ENCODE data around the gene ZNF577. TPM values are rescaled to one million over a fixed set of nuclear protein-coding genes. Genes with fewer than 3 reads are reported as not detected.

ZNF577 gene
- total and polyA plus RNA-seq, 12 donors, result 6.2 to 54.6 (median 17.4) TPM

DNA sequence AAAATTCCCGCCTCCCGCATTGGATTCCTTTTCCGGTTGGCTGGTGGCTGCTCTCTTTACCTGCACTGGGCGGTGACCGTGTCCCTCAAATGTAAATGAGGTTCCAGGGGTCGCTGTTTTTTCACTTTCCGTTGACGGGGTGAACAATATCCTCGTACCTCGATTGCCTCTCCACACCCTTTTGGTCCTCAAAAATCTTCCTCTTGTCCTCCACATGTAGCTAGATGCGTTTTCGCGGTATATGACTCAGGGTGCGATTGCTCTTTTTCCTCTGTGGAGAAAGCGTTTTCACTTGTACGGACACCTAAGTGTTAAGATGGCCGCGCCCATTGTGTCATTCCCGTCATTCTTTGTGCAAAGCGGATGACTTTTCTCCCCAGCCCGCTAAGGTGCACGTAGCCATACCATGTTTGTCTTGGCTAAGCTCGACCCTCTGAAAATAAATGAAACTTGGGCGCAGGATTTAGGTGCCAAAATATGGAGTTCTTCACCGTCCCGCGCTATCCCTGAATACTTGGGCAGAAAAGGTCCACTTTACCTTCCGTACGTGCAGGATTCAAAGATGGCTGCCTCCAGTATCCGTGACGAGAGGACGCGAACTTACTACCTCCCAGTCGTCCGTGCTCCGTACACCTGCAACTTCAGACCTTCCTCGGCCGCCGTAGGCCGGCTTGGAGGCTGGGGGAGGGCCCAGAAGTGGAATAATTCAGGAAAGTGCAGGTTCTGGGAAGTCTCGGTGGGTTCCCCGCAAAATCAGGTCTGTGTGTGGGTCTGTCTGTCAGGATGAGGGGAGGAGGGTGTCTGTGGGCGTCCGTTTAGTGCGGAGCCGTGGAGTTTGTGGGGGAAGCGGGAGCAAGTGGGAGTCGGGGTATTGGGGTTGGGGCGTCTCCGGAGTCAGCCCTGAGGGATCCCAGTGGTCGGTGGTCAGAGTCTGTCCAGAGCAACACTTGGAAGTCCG lies 39.3 kb upstream of the ZNF577 start, which contains the start of gene ZNF613:
TSS of gene ZNF613 (plus strand) at position 689 of the 958 bp plus-strand sequence. CDS start 8,749 bp downstream, outside the sequence.
- peak; percentile 90 to 95 (median 92) for DNase-seq
- TF ChIP-seq, protein P1, sequence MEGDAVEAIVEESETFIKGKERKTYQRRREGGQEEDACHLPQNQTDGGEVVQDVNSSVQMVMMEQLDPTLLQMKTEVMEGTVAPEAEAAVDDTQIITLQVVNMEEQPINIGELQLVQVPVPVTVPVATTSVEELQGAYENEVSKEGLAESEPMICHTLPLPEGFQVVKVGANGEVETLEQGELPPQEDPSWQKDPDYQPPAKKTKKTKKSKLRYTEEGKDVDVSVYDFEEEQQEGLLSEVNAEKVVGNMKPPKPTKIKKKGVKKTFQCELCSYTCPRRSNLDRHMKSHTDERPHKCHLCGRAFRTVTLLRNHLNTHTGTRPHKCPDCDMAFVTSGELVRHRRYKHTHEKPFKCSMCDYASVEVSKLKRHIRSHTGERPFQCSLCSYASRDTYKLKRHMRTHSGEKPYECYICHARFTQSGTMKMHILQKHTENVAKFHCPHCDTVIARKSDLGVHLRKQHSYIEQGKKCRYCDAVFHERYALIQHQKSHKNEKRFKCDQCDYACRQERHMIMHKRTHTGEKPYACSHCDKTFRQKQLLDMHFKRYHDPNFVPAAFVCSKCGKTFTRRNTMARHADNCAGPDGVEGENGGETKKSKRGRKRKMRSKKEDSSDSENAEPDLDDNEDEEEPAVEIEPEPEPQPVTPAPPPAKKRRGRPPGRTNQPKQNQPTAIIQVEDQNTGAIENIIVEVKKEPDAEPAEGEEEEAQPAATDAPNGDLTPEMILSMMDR (IDR thresholded peaks at IDR 0.05), result peak in 3 of 6 experiments; percentile 3 to 28 (median 27)
- TF ChIP-seq POLR2A (IDR thresholded peaks at IDR 0.05), result peak in 1 of 2 donors; percentile 31
- no peaks in the 10 kb centered on the region for H3K27me3 ChIP-seq
- intact Hi-C loops (cut with DNase I), result no loop called here
- H3K36me3 ChIP-seq (replicated peaks in 1 of 2), result peaks cover 0 to 18% of the 10 kb centered on the region in 2 donors
- peaks cover 6 to 7% of the 10 kb centered on the region in 2 donors for H3K4me1 ChIP-seq (replicated peaks in 1 of 2)
- H3K4me3 ChIP-seq, result peak within 1 kb of the TSS; percentile 51 to 96 (median 61)
- peak within 1 kb of the TSS in 4 of 5 donors; percentile 78 to 93 (median 86) for H3K27ac ChIP-seq
- 0% methylated on average over 32 to 52 of the region's 52 CpGs for WGBS, 4 donors
- peaks cover 0 to 19% (median 0%) of the 10 kb centered on the region in 3 donors for H3K9me3 ChIP-seq (replicated peaks in 1 of 3)

DNA sequence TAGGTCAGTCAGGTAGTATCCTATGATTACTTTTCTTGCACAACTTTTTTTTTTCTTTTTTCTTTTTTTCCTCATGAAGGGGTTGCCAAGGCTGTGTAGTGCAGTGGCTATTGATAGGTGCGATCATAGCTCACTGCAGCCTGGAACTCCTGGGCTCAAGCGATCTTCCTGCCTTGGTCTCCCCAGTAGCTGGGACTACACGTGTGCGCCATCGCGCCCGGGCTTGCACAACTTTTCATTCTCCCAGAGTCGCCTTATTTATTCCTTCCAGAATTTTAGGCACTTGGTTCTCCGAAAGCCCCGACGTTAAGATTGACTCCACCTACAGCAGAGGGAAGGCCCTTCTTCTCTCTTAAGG lies 38.7 kb upstream of the ZNF577 start:
- WGBS, 4 donors, result 17 to 22% (median 19%) methylated on average over 11 of the region's 11 CpGs
- intact Hi-C loops (cut with DNase I), result no loop called here
- H3K36me3 ChIP-seq (replicated peaks in 1 of 2), result peaks cover 0 to 14% of the 10 kb centered on the region in 2 donors
- peaks cover 6 to 7% of the 10 kb centered on the region in 2 donors for H3K4me1 ChIP-seq (replicated peaks in 1 of 2)
- no peak for DNase-seq
- peak overlapping the region in 2 of 4 donors; percentile 51 to 96 for H3K4me3 ChIP-seq
- peak overlapping the region in 4 of 5 donors; percentile 78 to 93 (median 86) for H3K27ac ChIP-seq
- H3K27me3 ChIP-seq, result no peaks in the 10 kb centered on the region
- H3K9me3 ChIP-seq (replicated peaks in 1 of 3), result peaks cover 0 to 25% (median 0%) of the 10 kb centered on the region in 3 donors
- no peak for TF ChIP-seq POLR2A (IDR thresholded peaks at IDR 0.05)
- TF ChIP-seq, protein P1 (IDR thresholded peaks at IDR 0.05), result no peak

DNA sequence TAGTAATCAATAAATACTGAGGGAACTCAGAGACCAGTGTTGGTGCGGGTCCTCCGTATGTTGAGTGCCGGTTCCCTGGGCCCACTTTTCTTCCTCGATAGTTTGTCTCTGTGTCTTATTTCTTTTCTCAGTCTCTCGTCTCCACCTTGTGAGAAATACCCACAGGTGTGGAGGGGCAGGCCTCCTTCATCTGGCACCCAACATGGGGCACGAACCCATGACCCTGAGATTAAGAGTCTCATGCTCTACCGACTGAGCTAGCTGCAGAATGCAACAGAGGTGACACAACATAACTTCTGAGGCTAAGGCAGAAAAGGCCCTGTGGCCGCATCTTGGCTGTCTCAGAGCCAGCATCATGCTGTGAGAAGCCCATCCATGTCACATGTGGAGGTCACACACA lies 34.2 kb upstream of the ZNF577 start:
- Histone ChIP-seq H3K9me3 (replicated peaks in 1 of 3) (peaks cover 0 to 45% (median 0%) of the 10 kb centered on the region in 3 donors), H3K4me1 (replicated peaks in 1 of 2) (no peaks in the 10 kb centered on the region), H3K27me3 (no peaks in the 10 kb centered on the region), H3K27ac (no peak overlapping the region), H3K4me3 (no peak overlapping the region), H3K36me3 (replicated peaks in 1 of 2) (no peaks in the 10 kb centered on the region)
- no peak for DNase-seq
- no peak for TF ChIP-seq POLR2A (IDR thresholded peaks at IDR 0.05)
- TF ChIP-seq, protein P1 (IDR thresholded peaks at IDR 0.05), result no peak
- intact Hi-C loops (cut with DNase I), result no loop called here
- 88 to 91% (median 90%) methylated on average over 7 to 8 of the region's 8 CpGs for WGBS, 4 donors

DNA sequence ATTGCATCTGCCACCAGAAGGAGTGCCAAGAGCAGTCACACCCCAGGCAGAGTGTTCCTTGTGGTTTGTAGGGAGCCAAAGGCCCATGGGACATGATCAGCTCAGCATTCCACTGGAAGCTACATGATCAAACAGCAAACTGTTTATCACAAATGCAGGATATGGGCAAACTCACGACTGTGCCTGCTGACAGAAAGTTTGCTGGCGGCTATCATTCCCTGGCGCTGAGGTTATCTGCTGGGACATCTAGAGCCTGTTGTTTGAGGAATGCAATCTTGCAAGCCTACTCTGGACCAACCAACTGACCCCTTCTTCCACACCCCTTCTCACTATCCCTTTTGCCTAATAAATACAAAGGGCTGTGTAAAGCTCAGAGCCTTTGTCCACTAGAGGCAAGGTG lies 31.9 kb upstream of the ZNF577 start:
- intact Hi-C loops (cut with DNase I), result no loop called here
- H3K27me3 ChIP-seq, result no peaks in the 10 kb centered on the region
- 81 to 88% (median 84%) methylated on average over 3 of the region's 3 CpGs for WGBS, 4 donors
- no peak for TF ChIP-seq POLR2A (IDR thresholded peaks at IDR 0.05)
- TF ChIP-seq, protein P1 (IDR thresholded peaks at IDR 0.05), result no peak
- no peak overlapping the region for H3K4me3 ChIP-seq
- peaks cover 0 to 63% (median 7%) of the 10 kb centered on the region in 3 donors for H3K9me3 ChIP-seq (replicated peaks in 1 of 3)
- no peaks in the 10 kb centered on the region for H3K4me1 ChIP-seq (replicated peaks in 1 of 2)
- DNase-seq, result no peak
- H3K27ac ChIP-seq, result no peak overlapping the region
- no peaks in the 10 kb centered on the region for H3K36me3 ChIP-seq (replicated peaks in 1 of 2)
